Measurements from ENCODE around the gene TMEM40.

DNA sequence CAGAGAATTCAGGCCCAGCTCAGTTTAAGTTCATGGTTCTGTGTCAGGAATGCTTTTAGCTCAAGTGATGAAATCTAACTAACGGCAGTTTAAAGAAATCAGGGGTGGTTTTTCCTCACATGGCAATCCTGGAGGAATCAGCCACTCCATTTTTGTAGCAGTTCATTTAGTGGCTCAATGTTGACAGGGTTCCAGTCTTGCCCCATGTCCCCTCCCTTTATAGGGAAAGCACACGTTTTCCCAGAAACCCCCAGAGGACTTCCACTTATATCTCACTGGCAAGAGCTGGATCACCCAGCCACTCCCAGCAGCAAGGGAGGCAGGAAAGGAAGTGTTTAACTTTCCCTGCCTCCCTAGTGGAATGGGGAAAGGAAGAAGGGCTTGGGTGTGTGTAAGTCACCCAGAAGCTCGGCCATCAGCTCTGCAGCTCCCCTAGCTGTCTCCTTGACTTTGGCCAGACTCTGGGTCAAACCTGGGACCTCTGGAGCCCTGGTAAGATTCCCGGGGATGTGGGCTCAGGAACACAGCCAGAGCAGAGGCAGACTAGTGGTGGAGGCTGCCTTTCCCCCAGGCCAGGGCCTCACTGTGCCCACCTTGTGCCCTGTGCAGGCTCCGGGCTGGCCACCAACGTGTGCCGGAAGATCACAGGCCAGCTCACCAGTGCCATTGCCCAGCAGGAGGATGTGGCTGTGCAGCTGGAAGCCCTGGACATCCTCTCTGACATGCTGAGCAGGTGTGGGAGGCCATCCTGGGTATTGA lies 48.7 kb upstream of the TMEM40 start:
- TF ChIP-seq, protein P1, sequence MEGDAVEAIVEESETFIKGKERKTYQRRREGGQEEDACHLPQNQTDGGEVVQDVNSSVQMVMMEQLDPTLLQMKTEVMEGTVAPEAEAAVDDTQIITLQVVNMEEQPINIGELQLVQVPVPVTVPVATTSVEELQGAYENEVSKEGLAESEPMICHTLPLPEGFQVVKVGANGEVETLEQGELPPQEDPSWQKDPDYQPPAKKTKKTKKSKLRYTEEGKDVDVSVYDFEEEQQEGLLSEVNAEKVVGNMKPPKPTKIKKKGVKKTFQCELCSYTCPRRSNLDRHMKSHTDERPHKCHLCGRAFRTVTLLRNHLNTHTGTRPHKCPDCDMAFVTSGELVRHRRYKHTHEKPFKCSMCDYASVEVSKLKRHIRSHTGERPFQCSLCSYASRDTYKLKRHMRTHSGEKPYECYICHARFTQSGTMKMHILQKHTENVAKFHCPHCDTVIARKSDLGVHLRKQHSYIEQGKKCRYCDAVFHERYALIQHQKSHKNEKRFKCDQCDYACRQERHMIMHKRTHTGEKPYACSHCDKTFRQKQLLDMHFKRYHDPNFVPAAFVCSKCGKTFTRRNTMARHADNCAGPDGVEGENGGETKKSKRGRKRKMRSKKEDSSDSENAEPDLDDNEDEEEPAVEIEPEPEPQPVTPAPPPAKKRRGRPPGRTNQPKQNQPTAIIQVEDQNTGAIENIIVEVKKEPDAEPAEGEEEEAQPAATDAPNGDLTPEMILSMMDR (conservative IDR thresholded peaks at IDR 0.05; ENCODE audit: low read depth in 2 of 2), result no peak
- no peak for TF ChIP-seq EZH2phosphoT487 (IDR thresholded peaks at IDR 0.05; ENCODE audit: unreplicated experiment)
- TF ChIP-seq REST (IDR thresholded peaks at IDR 0.05; ENCODE audit: unreplicated experiment), result no peak
- TF ChIP-seq EZH2 (IDR thresholded peaks at IDR 0.05; ENCODE audit: low read depth, unreplicated experiment), result no peak
- TF ChIP-seq CREB1 (CRISPR knock-in tag; IDR thresholded peaks at IDR 0.05; ENCODE audit: low read depth), result no peak
- no peak for TF ChIP-seq POLR2AphosphoS5 (IDR thresholded peaks at IDR 0.05; ENCODE audit: low read depth)
- TF ChIP-seq ETS1 (IDR thresholded peaks at IDR 0.05), result no peak
- TF ChIP-seq, protein P2, sequence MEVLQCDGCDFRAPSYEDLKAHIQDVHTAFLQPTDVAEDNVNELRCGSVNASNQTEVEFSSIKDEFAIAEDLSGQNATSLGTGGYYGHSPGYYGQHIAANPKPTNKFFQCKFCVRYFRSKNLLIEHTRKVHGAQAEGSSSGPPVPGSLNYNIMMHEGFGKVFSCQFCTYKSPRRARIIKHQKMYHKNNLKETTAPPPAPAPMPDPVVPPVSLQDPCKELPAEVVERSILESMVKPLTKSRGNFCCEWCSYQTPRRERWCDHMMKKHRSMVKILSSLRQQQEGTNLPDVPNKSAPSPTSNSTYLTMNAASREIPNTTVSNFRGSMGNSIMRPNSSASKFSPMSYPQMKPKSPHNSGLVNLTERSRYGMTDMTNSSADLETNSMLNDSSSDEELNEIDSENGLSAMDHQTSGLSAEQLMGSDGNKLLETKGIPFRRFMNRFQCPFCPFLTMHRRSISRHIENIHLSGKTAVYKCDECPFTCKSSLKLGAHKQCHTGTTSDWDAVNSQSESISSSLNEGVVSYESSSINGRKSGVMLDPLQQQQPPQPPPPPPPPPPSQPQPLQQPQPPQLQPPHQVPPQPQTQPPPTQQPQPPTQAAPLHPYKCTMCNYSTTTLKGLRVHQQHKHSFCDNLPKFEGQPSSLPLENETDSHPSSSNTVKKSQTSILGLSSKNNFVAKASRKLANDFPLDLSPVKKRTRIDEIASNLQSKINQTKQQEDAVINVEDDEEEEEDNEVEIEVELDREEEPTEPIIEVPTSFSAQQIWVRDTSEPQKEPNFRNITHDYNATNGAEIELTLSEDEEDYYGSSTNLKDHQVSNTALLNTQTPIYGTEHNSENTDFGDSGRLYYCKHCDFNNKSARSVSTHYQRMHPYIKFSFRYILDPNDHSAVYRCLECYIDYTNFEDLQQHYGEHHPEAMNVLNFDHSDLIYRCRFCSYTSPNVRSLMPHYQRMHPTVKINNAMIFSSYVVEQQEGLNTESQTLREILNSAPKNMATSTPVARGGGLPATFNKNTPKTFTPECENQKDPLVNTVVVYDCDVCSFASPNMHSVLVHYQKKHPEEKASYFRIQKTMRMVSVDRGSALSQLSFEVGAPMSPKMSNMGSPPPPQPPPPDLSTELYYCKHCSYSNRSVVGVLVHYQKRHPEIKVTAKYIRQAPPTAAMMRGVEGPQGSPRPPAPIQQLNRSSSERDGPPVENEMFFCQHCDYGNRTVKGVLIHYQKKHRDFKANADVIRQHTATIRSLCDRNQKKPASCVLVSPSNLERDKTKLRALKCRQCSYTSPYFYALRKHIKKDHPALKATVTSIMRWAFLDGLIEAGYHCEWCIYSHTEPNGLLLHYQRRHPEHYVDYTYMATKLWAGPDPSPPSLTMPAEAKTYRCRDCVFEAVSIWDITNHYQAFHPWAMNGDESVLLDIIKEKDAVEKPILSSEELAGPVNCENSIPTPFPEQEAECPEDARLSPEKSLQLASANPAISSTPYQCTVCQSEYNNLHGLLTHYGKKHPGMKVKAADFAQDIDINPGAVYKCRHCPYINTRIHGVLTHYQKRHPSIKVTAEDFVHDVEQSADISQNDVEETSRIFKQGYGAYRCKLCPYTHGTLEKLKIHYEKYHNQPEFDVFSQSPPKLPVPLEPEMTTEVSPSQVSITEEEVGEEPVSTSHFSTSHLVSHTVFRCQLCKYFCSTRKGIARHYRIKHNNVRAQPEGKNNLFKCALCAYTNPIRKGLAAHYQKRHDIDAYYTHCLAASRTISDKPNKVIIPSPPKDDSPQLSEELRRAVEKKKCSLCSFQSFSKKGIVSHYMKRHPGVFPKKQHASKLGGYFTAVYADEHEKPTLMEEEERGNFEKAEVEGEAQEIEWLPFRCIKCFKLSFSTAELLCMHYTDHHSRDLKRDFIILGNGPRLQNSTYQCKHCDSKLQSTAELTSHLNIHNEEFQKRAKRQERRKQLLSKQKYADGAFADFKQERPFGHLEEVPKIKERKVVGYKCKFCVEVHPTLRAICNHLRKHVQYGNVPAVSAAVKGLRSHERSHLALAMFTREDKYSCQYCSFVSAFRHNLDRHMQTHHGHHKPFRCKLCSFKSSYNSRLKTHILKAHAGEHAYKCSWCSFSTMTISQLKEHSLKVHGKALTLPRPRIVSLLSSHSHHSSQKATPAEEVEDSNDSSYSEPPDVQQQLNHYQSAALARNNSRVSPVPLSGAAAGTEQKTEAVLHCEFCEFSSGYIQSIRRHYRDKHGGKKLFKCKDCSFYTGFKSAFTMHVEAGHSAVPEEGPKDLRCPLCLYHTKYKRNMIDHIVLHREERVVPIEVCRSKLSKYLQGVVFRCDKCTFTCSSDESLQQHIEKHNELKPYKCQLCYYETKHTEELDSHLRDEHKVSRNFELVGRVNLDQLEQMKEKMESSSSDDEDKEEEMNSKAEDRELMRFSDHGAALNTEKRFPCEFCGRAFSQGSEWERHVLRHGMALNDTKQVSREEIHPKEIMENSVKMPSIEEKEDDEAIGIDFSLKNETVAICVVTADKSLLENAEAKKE (CRISPR knock-in tag; IDR thresholded peaks at IDR 0.05), result no peak
- TF ChIP-seq JUNB (IDR thresholded peaks at IDR 0.05; ENCODE audit: unreplicated experiment), result no peak
- TF ChIP-seq ZNF114 (CRISPR knock-in tag; IDR thresholded peaks at IDR 0.05), result no peak
- TF ChIP-seq NANOG (IDR thresholded peaks at IDR 0.05; ENCODE audit: borderline replicate concordance), result no peak
- no peak for TF ChIP-seq STAT1 (IDR thresholded peaks at IDR 0.05; ENCODE audit: unreplicated experiment)
- no peak for TF ChIP-seq ZNF331 (CRISPR knock-in tag; IDR thresholded peaks at IDR 0.05; ENCODE audit: low read depth)

Measured in GM23338 (cell line).